ENCODE results near the gene TBL1XR1.

Gene TBL1XR1

DNA sequence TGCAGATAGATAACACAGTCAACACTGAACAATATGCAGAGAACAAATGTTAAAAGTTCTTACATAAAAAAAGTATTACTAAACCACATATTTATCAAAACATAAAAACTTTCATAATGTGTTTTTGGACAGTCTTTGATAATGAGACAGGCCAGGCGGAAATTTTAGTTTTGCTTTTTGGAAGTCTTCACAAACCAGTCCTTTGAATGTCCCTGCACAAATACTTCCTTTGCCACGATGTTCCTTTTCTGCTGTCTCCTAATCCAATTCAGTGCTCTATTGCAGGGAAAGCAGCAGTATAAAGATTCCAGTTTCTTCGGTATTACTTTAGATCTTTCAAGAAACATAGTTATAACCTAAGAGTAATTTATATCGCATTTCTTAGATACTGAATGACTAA, 135.9 kb downstream of the TBL1XR1 start:
- DNase-seq (ENCODE audit: low read depth), result no peak

DNA sequence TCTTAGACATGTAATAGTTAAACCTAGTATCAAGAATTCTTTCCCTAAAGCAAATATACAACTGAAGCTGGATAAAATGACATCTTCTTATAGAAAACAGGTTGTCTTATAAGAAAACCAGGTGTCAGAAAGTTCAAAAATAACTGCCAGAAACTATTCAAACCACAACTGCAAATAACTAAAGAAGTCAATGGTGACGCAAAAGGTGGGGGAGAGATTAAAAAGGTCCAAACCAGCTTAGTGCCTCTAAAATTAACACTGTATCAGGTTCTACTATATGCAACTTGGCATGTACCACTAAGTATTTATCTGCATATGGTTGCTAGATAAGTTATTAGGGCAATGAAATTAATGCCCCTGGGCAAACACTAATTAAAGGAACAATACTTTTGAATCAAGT, 136.8 kb downstream of the TBL1XR1 start:
- DNase-seq (ENCODE audit: low read depth), result no peak

DNA sequence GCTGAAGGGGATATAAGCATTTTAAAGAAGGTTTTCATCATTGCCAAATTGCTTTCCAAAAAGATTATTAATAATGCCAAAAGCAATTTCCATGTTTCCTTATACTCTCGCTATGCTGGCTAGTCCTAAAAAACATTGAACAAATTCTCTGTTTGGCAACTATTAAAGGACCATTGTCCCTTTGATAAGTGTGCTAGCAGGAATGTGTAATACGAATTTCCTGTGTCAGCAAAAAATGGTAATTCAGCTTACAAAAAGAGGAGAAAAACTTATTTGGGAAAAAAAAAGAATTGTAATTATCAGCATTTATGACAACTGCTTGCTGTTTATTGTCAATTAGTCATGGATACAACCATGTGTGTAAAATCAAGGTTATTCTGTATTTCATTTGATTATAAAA, 138.6 kb downstream of the TBL1XR1 start:
- DNase-seq (ENCODE audit: low read depth), result no peak

- DNase-seq (ENCODE audit: low read depth), result no peak
Measured at GRCh38 chr3:177057768-177058167, 139.5 kb downstream of the TBL1XR1 start.

DNA sequence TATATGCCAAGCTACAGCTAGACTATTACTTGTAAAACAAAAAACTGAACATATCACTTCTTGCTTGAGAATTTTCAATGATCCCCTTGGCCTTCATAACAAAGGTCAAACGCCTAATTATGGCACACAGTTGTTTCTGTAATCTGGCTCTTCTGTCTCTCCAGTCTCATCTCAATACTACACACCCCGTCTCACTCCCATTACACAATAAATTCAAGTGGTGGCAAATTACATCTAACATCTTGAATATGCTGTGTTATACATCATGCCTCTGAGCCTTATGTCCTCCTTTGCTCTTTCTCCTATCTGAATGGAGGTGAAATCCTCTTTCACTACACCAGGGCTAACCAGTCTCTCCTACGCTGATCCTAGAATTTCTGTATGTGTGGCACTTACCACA, 140.4 kb downstream of the TBL1XR1 start:
- no peak for DNase-seq (ENCODE audit: low read depth)

DNA sequence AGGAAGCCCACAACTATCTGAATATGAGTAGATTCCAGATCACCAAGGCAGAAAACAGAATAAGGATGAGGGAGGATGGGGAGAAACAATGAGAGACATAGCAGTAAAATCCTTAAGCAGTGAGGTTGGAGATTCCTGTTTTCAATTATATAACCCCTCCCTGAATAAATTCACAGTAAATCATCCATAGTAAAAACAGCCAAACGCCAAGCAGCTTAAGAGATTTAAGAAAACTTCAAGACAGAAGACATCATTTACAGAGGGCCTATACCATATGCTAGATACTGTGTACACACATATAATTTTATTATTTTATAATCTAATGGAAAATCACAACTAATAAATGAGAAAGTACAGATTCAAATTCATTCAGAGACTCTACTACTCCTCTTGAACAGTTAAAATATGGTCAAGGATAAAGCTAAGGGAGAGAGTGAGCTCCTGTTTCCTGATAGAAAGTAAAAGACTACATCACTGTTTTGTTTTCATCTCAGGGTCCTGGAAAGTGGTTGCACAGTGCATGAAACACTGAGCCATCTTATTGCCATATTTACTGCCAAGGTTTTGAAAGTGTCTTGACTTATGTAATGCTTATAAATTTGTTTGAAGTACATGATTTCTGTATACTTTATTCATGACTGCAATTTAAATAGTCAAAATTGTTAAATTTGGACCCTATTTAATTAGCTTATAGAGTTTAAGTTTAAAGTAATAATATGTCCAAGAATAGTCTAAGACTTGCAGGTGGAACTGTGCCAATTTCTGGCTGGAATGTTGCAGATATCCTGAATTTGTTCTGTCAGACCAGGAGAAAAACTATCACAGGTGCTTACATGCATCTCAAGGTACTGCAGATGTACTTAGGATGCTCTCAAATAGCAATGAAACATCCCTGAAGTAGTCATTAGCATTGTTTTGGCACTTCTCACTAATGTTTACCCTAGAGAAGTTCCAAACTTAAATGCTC, 141.4 kb downstream of the TBL1XR1 start:
- peak; percentile 17 for DNase-seq (ENCODE audit: low read depth)

DNA sequence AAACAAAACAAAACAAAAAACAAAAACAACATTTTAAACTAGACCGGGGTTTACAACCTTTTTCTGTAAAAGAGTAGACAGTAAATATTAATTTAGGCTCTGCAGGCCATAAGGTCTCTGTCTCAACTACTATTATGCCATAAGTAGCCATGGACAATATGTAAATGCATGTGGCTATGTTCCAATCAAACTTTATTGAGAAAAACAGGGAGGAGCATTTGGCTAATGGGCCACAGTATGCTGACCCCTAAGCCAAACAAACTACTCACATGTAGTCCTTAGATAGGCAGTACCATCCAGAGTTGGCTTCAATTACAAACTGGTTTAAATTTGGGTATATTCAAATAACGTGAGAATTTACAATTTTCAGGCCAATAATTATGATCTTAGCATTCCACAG, 144.2 kb downstream of the TBL1XR1 start:
- DNase-seq (ENCODE audit: low read depth), result no peak

GRCh38 chr3:177051411-177051810, 145.9 kb downstream of the TBL1XR1 start:
- DNase-seq (ENCODE audit: low read depth), result no peak

GRCh38 chr3:177050501-177051237, 146.6 kb downstream of the TBL1XR1 start:
- DNase-seq (ENCODE audit: low read depth), result peak; percentile 79

DNA sequence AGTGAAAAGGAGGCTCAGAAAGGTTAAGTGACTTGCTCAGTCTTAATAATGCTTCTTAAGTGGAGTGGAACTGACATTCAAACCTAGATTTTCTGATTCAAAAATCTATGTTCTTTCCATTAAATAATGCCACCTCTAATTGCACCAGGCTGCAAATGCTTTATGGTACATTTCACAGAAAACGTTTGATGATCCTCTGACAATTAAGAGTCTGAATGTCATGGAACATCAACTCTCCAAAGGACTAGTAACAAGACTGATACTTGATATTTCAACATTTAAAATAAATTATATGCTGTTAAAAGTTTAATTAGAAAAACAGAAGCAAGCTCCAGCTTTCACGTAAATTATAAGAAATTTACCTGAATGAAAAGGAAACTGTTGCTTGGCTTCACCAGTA, 151.5 kb downstream of the TBL1XR1 start:
- no peak for DNase-seq (ENCODE audit: low read depth)

DNA sequence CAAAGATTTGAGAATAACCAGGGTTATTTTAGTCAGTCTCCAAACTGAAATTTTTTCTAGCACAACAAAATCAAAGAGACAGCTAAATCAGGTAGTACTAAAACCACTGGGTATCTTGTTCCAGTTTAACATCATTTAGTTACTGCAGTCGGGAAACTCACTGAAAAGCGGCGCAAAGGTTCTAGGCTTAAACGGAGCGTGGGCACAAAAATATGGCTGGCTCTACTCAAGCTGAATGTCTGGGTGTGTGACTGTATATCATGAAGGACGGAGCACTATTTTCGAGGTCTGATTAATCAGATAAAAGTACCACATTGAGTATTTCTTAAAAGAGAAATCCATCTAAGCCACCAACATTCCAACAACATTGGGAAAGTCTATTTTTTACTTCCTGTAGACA, 152.1 kb downstream of the TBL1XR1 start:
- no peak for DNase-seq (ENCODE audit: low read depth)

DNA sequence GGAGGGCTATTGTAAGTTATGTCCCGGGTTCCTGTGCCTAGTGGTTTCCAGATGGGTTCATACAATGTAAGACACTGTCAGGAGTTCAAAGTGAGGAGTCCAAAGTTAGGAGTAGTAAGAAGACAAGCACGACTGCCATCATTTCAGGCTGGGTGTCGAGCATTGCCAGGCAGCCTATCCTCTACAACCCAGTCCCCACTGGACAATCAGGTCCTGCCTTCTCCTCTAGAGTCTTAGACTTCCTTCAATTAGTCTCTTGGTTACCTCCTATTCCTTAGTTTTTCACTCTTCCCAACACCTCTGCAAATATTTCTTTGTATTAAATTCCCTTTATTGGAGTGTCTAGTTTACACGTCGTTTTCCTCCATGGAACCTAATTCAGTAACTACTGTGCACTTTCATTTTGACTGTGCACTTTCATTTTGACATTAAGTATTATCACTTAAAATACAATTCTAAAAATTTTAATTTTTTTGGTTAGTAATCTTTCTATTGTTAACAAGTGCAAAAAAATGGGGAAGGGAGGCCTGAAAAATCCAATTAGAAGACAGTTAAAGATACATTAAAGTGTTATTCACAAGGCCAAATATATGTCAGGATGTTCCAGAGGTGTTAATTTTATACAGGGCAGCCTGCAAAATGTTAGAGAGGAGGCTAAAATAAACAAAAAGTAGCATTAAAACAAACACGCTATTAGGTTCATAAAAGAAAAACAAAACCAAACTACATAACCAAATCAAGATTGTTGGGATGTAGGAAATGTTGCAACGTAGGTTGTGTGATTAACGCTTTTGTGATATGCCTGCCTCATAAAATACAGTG, 155.3 kb downstream of the TBL1XR1 start:
- no peak for DNase-seq (ENCODE audit: low read depth)

DNA sequence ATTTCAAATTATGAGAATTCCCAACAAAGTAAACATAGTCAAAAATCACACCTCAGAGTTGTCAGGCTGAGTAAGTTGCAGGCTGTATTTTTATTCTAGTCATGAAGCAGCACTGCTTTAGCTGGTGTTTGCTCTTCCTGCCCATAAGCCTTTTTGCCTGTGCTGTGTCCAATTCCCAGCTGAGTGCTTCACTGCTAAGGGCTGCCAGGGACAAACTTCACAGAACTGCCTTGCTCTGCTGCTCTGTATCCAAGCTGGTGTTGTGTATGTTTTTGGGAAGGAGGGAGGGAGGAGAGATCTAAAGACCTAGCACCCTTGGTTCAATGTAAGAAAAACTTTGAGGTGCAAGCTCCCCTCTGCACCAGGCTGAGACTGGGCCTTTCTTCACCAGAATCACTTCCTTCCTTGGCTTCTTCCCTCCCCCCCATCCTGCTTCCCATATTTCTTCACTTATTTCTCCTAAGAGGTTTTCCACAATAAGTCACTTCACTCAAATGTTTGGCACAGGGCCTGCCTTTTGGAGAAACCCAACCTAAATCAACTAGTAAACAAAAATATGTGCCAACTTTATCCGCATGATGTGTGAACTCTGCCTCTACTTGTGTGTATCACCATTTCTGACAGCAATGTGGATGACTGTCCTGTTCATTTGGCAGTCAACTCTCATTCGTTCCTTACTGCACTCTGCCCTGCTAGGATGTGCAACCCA, 156.1 kb downstream of the TBL1XR1 start:
- peak; percentile 31 for DNase-seq (ENCODE audit: low read depth)

GRCh38 chr3:177039490-177040274, 157.6 kb downstream of the TBL1XR1 start:
- DNase-seq (ENCODE audit: low read depth), result no peak

- peak; percentile 59 for DNase-seq (ENCODE audit: low read depth)
Measured at GRCh38 chr3:177037241-177037640, 160.0 kb downstream of the TBL1XR1 start.

DNA sequence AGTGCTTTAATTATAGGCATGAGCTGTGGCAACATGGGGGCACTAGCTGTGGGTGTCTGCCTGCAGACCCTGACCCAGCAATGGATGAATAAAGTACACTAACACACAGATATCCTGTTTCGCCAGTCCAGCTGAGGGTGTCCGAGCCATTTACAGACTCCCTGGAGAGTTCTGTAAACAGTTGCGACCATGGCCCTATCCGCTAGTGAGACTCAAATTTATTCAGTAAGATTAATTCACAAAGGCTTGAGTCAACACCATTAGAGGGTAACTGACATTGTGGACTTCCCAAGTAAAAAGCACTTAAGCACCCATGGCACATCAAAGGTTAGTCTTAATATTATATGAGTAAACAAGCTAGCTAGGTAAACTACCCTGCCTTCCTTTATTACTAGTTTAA, 161.6 kb downstream of the TBL1XR1 start:
- no peak for DNase-seq (ENCODE audit: low read depth)

DNA sequence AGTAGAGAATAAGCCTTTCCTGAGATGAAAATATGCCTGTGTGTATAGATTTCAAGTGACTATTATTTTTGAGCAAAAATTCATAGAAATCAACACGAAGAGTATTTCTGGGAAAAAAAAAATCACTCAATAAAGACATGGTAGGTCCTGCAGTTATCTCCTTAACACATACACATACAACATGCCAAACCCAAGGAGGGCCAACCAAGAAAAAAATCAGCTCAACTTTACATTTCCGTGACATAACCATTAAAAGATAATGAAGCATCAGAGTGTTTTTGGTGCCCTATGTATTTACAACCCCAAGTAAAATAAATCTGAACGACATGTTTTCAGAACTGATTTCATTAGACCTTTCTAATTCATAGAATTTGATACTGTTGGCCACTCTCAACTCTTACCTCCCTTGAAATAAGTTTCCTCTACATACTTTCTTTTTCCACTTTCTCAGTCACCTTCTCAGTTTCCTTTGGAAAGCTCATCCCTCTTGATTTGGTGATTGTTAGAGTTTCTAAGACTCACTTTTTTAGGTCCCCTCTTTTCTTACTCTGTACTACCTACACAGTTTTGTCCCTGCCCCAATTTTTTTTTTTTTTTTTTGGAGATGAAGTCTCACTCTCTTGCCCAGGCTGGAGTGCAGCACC, 162.3 kb downstream of the TBL1XR1 start:
- DNase-seq (ENCODE audit: low read depth), result no peak

GRCh38 chr3:177026505-177027277, 170.6 kb downstream of the TBL1XR1 start:
- peak; percentile 87 for DNase-seq (ENCODE audit: low read depth)

GRCh38 chr3:177015881-177016280, 181.4 kb downstream of the TBL1XR1 start:
- no peak for DNase-seq (ENCODE audit: low read depth)
